Hepatocyte (in vitro differentiated cells): ENCODE results near the gene PFKL. TPM values are rescaled to one million over a fixed set of nuclear protein-coding genes. Genes with fewer than 3 reads are reported as not detected.

ENCODE experiments used
- DNase-seq: peaks from one replicate; pipeline ENCODE4 v3.0.0-alpha.2; 2016; ENCODE audit warnings: low spot score
- H2AFZ ChIP-seq: fragments of 200-600 bp; sonication (generic); 2 replicates; pipeline ENCODE4 v1.6.0; 2016; ENCODE audit warnings: antibody characterized with exemption, mild to moderate bottlenecking
- H3K27ac ChIP-seq: fragments of 200-600 bp; sonication (generic); 2 replicates; pipeline ENCODE4 v1.5.1; 2016; ENCODE audit warnings: mild to moderate bottlenecking
- H3K27me3 ChIP-seq: fragments of 200-600 bp; sonication (generic); 2 replicates; pipeline ENCODE4 v1.6.1; 2016
- H3K36me3 ChIP-seq: fragments of 200-600 bp; sonication (generic); replicated peaks from 2 replicates; pipeline ENCODE4 v1.5.1; 2016; ENCODE audit warnings: low read depth; ENCODE audit not compliant: insufficient read depth
- H3K4me1 ChIP-seq: fragments of 200-600 bp; sonication (generic); 2 replicates; pipeline ENCODE4 v1.5.1; 2016; ENCODE audit warnings: mild to moderate bottlenecking, moderate library complexity; ENCODE audit not compliant: insufficient read depth
- H3K4me2 ChIP-seq: fragments of 200-600 bp; sonication (generic); 2 replicates; pipeline ENCODE4 v1.6.0; 2016
- H3K4me3 ChIP-seq: fragments of 200-600 bp; sonication (generic); 2 replicates; pipeline ENCODE4 v1.5.1; 2016; ENCODE audit warnings: mild to moderate bottlenecking
- H3K79me2 ChIP-seq: fragments of 200-600 bp; sonication (generic); 2 replicates; pipeline ENCODE4 v1.6.0; 2017; ENCODE audit warnings: mild to moderate bottlenecking
- H3K9me2 ChIP-seq: fragments of 200-600 bp; sonication (generic); replicated peaks from 2 replicates; pipeline ENCODE4 v1.6.0; 2017; ENCODE audit warnings: mild to moderate bottlenecking; ENCODE audit not compliant: insufficient read depth
- H3K9me3 ChIP-seq: fragments of 200-600 bp; sonication (generic); 2 replicates; pipeline ENCODE4 v1.5.1; 2016; ENCODE audit warnings: low read depth, mild to moderate bottlenecking
- H4K20me1 ChIP-seq: fragments of 200-600 bp; sonication (generic); 2 replicates; pipeline ENCODE4 v1.6.0; 2016; ENCODE audit warnings: mild to moderate bottlenecking; ENCODE audit not compliant: insufficient read depth, poor library complexity, severe bottlenecking
- EZH2 ChIP-seq: fragments of 200-600 bp; sonication (generic); IDR thresholded peaks from 2 replicates; pipeline ENCODE4 v1.6.1; 2016; ENCODE audit warnings: antibody characterized with exemption, mild to moderate bottlenecking, borderline replicate concordance
- EZH2phosphoT487 ChIP-seq: fragments of 200-600 bp; sonication (generic); IDR thresholded peaks from one replicate; pipeline ENCODE4 v1.6.1; 2018; ENCODE audit warnings: antibody characterized with exemption, mild to moderate bottlenecking, low read depth, moderate library complexity; ENCODE audit not compliant: unreplicated experiment, severe bottlenecking
- WGBS: methylation state at CpG from one replicate; pipeline ENCODE4 v1.1.6; 2016; ENCODE audit warnings: low lambda C conversion rate; ENCODE audit errors: missing lambda C conversion rate; 5-methylcytosine and 5-hydroxymethylcytosine counted together
- polyA plus RNA-seq: library from polyadenylated mRNA; unstranded; fragments of >200 nt; fragmentation: Nextera tagmentation; extraction: Ambion mirVana; gene quantifications from 2 replicates; pipeline ENCODE4 v1.2.1, GENCODE V29; 2016
- total RNA-seq: library from RNA; depleted of rRNA; stranded (reverse); fragments of >200 nt; gene quantifications from 2 replicates; pipeline ENCODE4 v1.2.3, GENCODE V29; 2014
- TF ChIP-seq, protein P1 (sequence below): fragments of 200-600 bp; sonication (generic); IDR thresholded peaks from 2 replicates; pipeline ENCODE4 v1.5.1; 2016; ENCODE audit warnings: antibody characterized with exemption, mild to moderate bottlenecking; ENCODE audit not compliant: poor library complexity

The PFKL gene
- total and polyA plus RNA-seq, 2 experiments from 2014 or later, result 140 to 205 TPM

DNA sequence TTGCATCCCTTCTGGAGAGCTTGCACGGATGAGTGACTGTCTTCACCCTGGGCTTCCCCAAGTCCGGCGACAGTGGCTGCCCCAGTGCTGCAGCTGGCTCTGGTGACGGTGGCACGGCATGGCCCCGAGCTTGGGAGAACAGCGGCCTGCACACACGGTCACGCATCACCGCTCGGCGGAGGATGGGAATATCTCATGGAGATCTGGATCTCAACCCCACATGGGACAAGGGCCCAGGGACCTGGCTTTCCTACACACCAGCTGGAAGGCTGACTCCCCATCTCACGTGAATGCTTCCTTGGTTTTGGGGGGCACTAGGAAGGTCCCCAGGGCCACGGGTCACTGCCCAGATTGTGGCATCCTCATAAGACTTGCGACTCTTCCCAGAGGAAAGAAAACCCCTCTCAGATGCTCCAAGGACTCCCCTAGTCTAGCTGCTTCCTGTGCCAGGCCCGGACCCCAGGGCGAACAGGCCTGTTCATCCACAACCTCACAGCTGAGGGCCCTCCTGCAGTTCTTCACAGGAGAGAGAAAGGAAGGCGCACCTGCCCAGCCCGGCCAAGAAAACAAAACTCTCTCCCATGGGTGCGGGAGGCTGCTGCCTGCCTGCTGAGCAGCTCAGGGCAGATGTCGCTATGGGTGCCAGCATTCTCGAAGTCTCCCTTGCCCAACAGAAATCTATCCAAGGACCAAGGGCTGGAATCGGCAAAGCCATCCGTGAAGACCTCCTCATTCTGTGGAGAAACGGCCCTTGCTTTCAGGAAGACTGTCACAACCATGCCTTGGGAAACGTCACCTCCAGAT, 29.4 kb downstream of the PFKL start:
- no peak for DNase-seq
- no peak overlapping the region for H3K4me2 ChIP-seq
- no peaks in the 10 kb centered on the region for H3K9me3 ChIP-seq
- H3K79me2 ChIP-seq, result no peaks in the 10 kb centered on the region
- no peaks in the 10 kb centered on the region for H3K27me3 ChIP-seq
- TF ChIP-seq, protein P1, sequence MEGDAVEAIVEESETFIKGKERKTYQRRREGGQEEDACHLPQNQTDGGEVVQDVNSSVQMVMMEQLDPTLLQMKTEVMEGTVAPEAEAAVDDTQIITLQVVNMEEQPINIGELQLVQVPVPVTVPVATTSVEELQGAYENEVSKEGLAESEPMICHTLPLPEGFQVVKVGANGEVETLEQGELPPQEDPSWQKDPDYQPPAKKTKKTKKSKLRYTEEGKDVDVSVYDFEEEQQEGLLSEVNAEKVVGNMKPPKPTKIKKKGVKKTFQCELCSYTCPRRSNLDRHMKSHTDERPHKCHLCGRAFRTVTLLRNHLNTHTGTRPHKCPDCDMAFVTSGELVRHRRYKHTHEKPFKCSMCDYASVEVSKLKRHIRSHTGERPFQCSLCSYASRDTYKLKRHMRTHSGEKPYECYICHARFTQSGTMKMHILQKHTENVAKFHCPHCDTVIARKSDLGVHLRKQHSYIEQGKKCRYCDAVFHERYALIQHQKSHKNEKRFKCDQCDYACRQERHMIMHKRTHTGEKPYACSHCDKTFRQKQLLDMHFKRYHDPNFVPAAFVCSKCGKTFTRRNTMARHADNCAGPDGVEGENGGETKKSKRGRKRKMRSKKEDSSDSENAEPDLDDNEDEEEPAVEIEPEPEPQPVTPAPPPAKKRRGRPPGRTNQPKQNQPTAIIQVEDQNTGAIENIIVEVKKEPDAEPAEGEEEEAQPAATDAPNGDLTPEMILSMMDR, result no peak
- TF ChIP-seq EZH2 (no peak), EZH2phosphoT487 (no peak)
- H3K27ac ChIP-seq, result no peak overlapping the region
- no peaks in the 10 kb centered on the region for H3K36me3 ChIP-seq
- no peaks in the 10 kb centered on the region for H3K9me2 ChIP-seq
- H3K4me1 ChIP-seq, result no peaks in the 10 kb centered on the region
- no peaks in the 10 kb centered on the region for H4K20me1 ChIP-seq
- no peak overlapping the region for H3K4me3 ChIP-seq
- WGBS, result 89% methylated on average over 26 of the region's 26 CpGs
- H2AFZ ChIP-seq, result no peak overlapping the region

DNA sequence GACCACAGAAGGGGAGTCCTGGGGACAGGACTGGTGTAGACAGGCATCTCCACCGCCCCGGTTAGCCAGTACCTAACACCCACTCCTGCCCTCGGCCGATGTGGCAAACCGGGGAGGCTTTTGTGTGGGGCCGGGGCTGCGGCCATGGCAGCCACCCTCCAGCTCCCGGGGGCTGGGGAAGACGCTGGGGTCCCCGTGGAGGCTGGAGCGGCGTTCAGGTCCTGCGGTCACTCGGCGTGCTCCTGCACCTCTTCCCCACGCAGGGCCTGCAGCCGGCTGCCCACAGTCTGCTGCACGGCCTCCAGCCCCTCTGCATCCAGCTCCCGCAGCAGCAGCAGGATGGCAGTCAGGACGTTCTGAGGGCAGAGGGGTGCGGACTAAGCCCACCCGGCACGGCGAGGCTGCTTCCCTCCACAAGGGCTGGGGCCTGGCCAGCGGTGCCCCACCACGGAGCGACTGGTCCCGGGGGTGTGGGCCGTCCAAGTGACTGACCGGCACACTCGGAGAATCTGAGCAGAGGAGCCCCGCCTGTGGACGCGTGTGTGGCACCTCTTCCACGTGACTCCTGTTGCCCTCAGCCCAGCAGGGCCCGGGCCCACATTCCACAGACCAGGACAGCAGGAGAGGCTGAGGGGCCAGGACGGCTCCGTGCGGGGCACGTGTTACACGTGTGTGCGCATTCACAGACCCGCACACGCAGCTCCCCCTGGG, 30.3 kb downstream of the PFKL start:
- H3K27ac ChIP-seq, result no peak overlapping the region
- H3K79me2 ChIP-seq, result no peaks in the 10 kb centered on the region
- no peak overlapping the region for H2AFZ ChIP-seq
- DNase-seq, result no peak
- 91% methylated on average over 44 of the region's 44 CpGs for WGBS
- TF ChIP-seq EZH2phosphoT487 (no peak), EZH2 (no peak)
- TF ChIP-seq, protein P1, result no peak
- H3K4me1 ChIP-seq, result no peaks in the 10 kb centered on the region
- H3K9me3 ChIP-seq, result no peaks in the 10 kb centered on the region
- no peak overlapping the region for H3K4me3 ChIP-seq
- H4K20me1 ChIP-seq, result no peaks in the 10 kb centered on the region
- no peaks in the 10 kb centered on the region for H3K27me3 ChIP-seq
- H3K9me2 ChIP-seq, result no peaks in the 10 kb centered on the region
- H3K36me3 ChIP-seq, result no peaks in the 10 kb centered on the region
- H3K4me2 ChIP-seq, result no peak overlapping the region

DNA sequence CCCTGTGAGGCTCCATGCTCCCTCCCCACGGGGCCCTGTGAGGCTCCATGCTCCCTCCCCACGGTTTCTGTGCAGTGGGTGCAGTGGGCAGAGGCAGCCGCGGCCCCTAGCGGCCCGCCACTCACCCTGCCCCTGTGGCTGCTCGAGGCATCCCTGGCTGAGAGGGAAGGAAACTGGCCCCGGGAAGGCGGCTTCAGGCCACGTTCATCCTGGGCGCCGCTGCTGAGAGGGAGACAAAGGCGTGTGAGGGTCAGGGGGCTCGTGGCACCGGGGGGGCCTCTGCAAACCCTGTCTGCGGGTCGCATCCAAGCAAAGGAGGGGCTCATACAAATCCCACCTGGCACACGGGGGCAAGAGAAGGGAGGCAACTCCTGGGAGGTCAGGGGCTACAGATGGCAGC, 30.8 kb downstream of the PFKL start:
- Histone ChIP-seq H3K4me1 (no peaks in the 10 kb centered on the region), H3K79me2 (no peaks in the 10 kb centered on the region), H3K9me2 (no peaks in the 10 kb centered on the region), H3K27ac (no peak overlapping the region), H3K4me3 (no peak overlapping the region), H4K20me1 (no peaks in the 10 kb centered on the region), H3K4me2 (no peak overlapping the region), H2AFZ (no peak overlapping the region), H3K9me3 (no peaks in the 10 kb centered on the region), H3K27me3 (no peaks in the 10 kb centered on the region), H3K36me3 (no peaks in the 10 kb centered on the region)
- TF ChIP-seq EZH2 (no peak), EZH2phosphoT487 (no peak)
- TF ChIP-seq, protein P1, result no peak
- no peak for DNase-seq
- WGBS, result 92% methylated on average over 17 of the region's 18 CpGs
